AG08395 (cell line): ENCODE results near the gene CCND3.
A peak's percentile ranks its signal among the peaks of the same experiment; 100 is the strongest.
"Not testable (repeated sequence)": the region's sequence is repeated elsewhere in the genome, so short reads cannot be mapped to it uniquely, and the experiment has no call there.

Experiments
- DNase-seq: peaks from one replicate; pipeline ENCODE4 v3.0.0; 2012; ENCODE audit warnings: mixed read lengths, low spot score

CCND3 gene

GRCh38 chr6:41947581-41948220 is 6.1 kb upstream of the CCND3 start:
- DNase-seq: no peak

- DNase-seq: no peak
These were observed 1.8 kb upstream of the CCND3 start for GRCh38 chr6:41943456-41943855.

- not testable (repeated sequence) for DNase-seq
These were observed 1.3 kb upstream of the CCND3 start for GRCh38 chr6:41942882-41943281.

- DNase-seq: no peak
These were observed 651 bp upstream of the CCND3 start for GRCh38 chr6:41942067-41942851.

GRCh38 chr6:41940759-41941279 is 789 bp downstream of the CCND3 start:
- peak; percentile 41 for DNase-seq

GRCh38 chr6:41939848-41940758 is 1.5 kb downstream of the CCND3 start:
- DNase-seq: no peak

GRCh38 chr6:41939176-41939847 is 2.3 kb downstream of the CCND3 start:
- peak; percentile 52 for DNase-seq

- no peak for DNase-seq
These were observed 2.9 kb downstream of the CCND3 start for GRCh38 chr6:41938590-41939175.

GRCh38 chr6:41937861-41938574 is 3.6 kb downstream of the CCND3 start:
- no peak for DNase-seq

- no peak for DNase-seq
These were observed 4.1 kb downstream of the CCND3 start for GRCh38 chr6:41937472-41937860.

- peak; percentile 89 for DNase-seq
These were observed 5.4 kb downstream of the CCND3 start for GRCh38 chr6:41936073-41936837.

GRCh38 chr6:41935685-41936072 is 5.9 kb downstream of the CCND3 start:
- DNase-seq: no peak

GRCh38 chr6:41935193-41935574 is 6.4 kb downstream of the CCND3 start:
- no peak for DNase-seq

GRCh38 chr6:41934278-41935192 is 7.1 kb downstream of the CCND3 start:
- DNase-seq: no peak

GRCh38 chr6:41932378-41932777 is 9.2 kb downstream of the CCND3 start:
- no peak for DNase-seq

GRCh38 chr6:41931792-41932191 is 9.8 kb downstream of the CCND3 start:
- no peak for DNase-seq

- DNase-seq: no peak
These were observed 11.7 kb downstream of the CCND3 start for GRCh38 chr6:41929924-41930323.

- no peak for DNase-seq
These were observed 14.4 kb downstream of the CCND3 start for GRCh38 chr6:41927253-41927652.

GRCh38 chr6:41922154-41922553 is 19.5 kb downstream of the CCND3 start:
- no peak for DNase-seq
